GM13977 (cell line): Measurements from ENCODE around the gene TGFBR3.

ENCODE experiments used
- DNase-seq: peaks from one replicate; pipeline ENCODE4 v3.0.0; 2012; ENCODE audit warnings: low spot score
- CTCF ChIP-seq: IDR thresholded peaks from 2 replicates; pipeline ENCODE4 v1.5.1; 2012; ENCODE audit warnings: mild to moderate bottlenecking, control low read depth; ENCODE audit not compliant: insufficient read depth; ENCODE audit errors: extremely low read depth, missing control alignments
- in situ Hi-C: fragments of 300-500 bp; cut with MboI; formaldehyde crosslinking; loops from one replicate; pipeline ENCODE4 v1.12.0; 2022; ENCODE audit warnings: low sequenced_read_pairs, low pct_unique_long_range_greater_than_20kb, mixed read lengths, inconsistent platforms; ENCODE audit not compliant: unreplicated experiment

TGFBR3 gene

GRCh38 chr1:91736715-91737615 is 149.0 kb downstream of the TGFBR3 start:
- TF ChIP-seq CTCF = no peak
- no peak for DNase-seq
- in situ Hi-C loops = no loop called here

- no peak for DNase-seq
- TF ChIP-seq CTCF = no peak
- in situ Hi-C loops = no loop called here
Measured at GRCh38 chr1:91736146-91736714, 149.7 kb downstream of the TGFBR3 start.

GRCh38 chr1:91735266-91735845 is 150.6 kb downstream of the TGFBR3 start:
- in situ Hi-C loops = no loop called here
- no peak for DNase-seq
- TF ChIP-seq CTCF = no peak

- DNase-seq = no peak
- no peak for TF ChIP-seq CTCF
- in situ Hi-C loops = no loop called here
Measured at GRCh38 chr1:91734761-91735160, 151.2 kb downstream of the TGFBR3 start.

- TF ChIP-seq CTCF = no peak
- in situ Hi-C loops = no loop called here
Measured at GRCh38 chr1:91733108-91733710, 152.7 kb downstream of the TGFBR3 start.

GRCh38 chr1:91732291-91733107 is 153.5 kb downstream of the TGFBR3 start:
- TF ChIP-seq CTCF = no peak
- no peak for DNase-seq
- in situ Hi-C loops = no loop called here

More at GRCh38 chr1:91733108-91733710, 152.7 kb downstream of the TGFBR3 start:
- DNase-seq = no peak
